ENCODE data around the gene IFITM1. TPM values are rescaled to one million over a fixed set of nuclear protein-coding genes. Genes with fewer than 3 reads are reported as not detected.

IFITM1 gene
- total RNA-seq, 1 donor from 2014 or later: 526 TPM

DNA sequence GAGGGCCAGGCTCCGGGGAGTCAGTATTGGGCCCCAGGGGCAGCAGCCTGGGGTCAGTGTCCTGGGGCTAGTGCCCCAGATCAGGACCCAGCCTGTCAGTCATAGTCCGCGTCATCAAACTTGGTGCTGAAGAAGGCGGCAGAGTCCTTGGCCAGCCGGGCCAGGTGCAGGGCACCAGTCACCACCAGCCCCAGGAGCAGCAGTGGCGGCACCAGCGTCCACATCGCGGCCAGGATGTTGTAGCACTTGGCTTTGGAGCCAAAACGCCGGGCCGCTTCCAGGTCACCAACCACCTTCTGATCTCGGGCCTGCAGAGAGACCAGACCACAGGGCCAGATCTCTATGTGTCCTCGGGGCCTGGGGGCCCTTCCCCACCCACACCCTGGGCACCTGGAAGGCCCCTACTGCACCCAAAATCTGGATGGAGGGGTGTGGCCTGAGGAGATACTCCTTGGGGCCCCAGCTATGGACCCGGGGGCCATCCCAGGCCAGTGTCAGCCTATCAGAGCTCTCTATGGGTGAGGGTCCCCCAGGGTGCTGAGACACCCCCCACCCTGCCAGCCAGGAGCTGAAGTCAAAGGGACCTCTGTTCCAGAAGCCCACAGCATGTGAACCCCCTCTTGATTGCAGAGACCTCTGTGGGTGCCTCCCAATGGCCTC is 15.3 kb upstream of the IFITM1 start:
- no peaks in the 10 kb centered on the region for H3K79me2 ChIP-seq (ENCODE audit: insufficient read depth, low read length)
- H3K4me1 ChIP-seq (ENCODE audit: insufficient read depth, low read length): no peaks in the 10 kb centered on the region
- H3K36me3 ChIP-seq (ENCODE audit: insufficient read depth, low read length): no peaks in the 10 kb centered on the region
- TF ChIP-seq, protein P1, sequence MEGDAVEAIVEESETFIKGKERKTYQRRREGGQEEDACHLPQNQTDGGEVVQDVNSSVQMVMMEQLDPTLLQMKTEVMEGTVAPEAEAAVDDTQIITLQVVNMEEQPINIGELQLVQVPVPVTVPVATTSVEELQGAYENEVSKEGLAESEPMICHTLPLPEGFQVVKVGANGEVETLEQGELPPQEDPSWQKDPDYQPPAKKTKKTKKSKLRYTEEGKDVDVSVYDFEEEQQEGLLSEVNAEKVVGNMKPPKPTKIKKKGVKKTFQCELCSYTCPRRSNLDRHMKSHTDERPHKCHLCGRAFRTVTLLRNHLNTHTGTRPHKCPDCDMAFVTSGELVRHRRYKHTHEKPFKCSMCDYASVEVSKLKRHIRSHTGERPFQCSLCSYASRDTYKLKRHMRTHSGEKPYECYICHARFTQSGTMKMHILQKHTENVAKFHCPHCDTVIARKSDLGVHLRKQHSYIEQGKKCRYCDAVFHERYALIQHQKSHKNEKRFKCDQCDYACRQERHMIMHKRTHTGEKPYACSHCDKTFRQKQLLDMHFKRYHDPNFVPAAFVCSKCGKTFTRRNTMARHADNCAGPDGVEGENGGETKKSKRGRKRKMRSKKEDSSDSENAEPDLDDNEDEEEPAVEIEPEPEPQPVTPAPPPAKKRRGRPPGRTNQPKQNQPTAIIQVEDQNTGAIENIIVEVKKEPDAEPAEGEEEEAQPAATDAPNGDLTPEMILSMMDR (IDR thresholded peaks at IDR 0.05; ENCODE audit: insufficient read depth, low read depth, low read length): no peak
- TF ChIP-seq EZH2 (IDR thresholded peaks at IDR 0.05; ENCODE audit: insufficient read depth, low read length): no peak
- H3K9ac ChIP-seq (ENCODE audit: low read length): no peak overlapping the region
- no peak for FAIRE-seq
- H3K27ac ChIP-seq (ENCODE audit: low read depth, low read length): no peak overlapping the region
- Mint-ChIP-seq H3K36me3 (ENCODE audit: low read depth, unreplicated experiment) (peaks cover 3% of the 10 kb centered on the region), H3K27me3 (ENCODE audit: low read depth, unreplicated experiment) (peaks cover 11% of the 10 kb centered on the region), H3K4me3 (ENCODE audit: unreplicated experiment) (no peak overlapping the region), H3K9me3 (ENCODE audit: unreplicated experiment) (peaks cover 2% of the 10 kb centered on the region), H3K4me1 (ENCODE audit: low read depth, unreplicated experiment) (peaks cover 3% of the 10 kb centered on the region), H3K27ac (ENCODE audit: unreplicated experiment) (no peak overlapping the region)
- no peak overlapping the region for H2AFZ ChIP-seq (ENCODE audit: low read depth, low read length)
- no peak overlapping the region for H3K4me2 ChIP-seq (ENCODE audit: low read length)
- DNase-seq (ENCODE audit: low read depth): no peak
- H3K9me3 ChIP-seq (ENCODE audit: insufficient read depth, low read depth, low read length): no peaks in the 10 kb centered on the region
- H4K20me1 ChIP-seq (ENCODE audit: insufficient read depth, low read length): no peaks in the 10 kb centered on the region
- H3K27me3 ChIP-seq (ENCODE audit: insufficient read depth, low read length): no peaks in the 10 kb centered on the region
- H3K4me3 ChIP-seq (ENCODE audit: insufficient read depth, low read depth, low read length): no peak overlapping the region

DNA sequence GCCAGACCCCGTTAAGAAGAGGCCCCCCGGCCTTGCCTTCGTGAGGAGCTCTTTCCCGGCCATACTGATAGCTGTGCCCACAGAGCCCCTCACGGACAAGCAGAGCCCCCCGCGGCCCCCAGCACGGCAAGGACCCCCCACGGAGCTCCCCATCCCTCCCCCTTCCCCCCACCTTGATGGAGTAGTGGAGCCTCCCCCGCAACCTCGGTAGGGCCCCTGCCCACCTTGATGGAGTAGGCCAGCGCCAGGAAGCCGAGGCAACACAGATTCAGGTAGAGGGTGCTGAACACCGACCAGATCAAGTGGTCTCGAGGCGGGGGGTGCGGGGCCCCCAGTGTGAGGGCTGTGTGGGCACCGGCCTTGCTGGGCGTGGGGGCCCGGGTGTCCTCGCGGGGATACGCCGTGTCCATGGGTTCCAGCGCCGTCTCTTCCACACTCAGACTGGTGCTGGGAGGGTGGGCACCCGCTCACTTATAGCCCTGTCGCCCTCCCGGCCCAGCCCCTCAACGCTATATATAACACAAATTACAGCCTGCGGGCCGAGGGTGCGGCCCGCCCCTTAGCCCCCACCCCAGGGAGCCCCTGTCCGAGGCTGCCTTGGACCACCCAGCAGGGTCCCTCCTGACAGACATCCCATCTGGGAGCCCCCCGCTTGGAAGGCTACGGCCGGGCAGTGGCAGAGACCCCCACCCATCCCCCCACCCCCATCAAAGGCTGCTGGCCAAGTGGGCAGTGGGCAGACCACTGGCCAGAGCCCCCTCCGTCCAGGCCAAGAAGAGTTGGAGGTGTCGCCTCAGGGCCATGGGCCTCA is 14.6 kb upstream of the IFITM1 start, which contains the start of gene IFITM5:
Gene IFITM5, minus strand, starts transcription at position 446 of the 811 bp plus-strand sequence. Its CDS starts 36 bp downstream, at position 410.
- DNase-seq (ENCODE audit: low read depth): no peak
- H3K4me3 Mint-ChIP-seq (ENCODE audit: unreplicated experiment): no peak within 1 kb of the TSS
- no peak for TF ChIP-seq EZH2 (IDR thresholded peaks at IDR 0.05; ENCODE audit: insufficient read depth, low read length)
- TF ChIP-seq, protein P1 (IDR thresholded peaks at IDR 0.05; ENCODE audit: insufficient read depth, low read depth, low read length): no peak
- no peaks in the 10 kb centered on the region for H3K27me3 ChIP-seq (ENCODE audit: insufficient read depth, low read length)
- peaks cover 11% of the 10 kb centered on the region for H3K27me3 Mint-ChIP-seq (ENCODE audit: low read depth, unreplicated experiment)
- no peaks in the 10 kb centered on the region for H3K9me3 ChIP-seq (ENCODE audit: insufficient read depth, low read depth, low read length)
- no peak within 1 kb of the TSS for H3K27ac ChIP-seq (ENCODE audit: low read depth, low read length)
- H3K4me3 ChIP-seq (ENCODE audit: insufficient read depth, low read depth, low read length): no peak within 1 kb of the TSS
- no peaks in the 10 kb centered on the region for H3K79me2 ChIP-seq (ENCODE audit: insufficient read depth, low read length)
- H3K36me3 ChIP-seq (ENCODE audit: insufficient read depth, low read length): no peaks in the 10 kb centered on the region
- H3K4me1 Mint-ChIP-seq (ENCODE audit: low read depth, unreplicated experiment): peaks cover 3% of the 10 kb centered on the region
- H4K20me1 ChIP-seq (ENCODE audit: insufficient read depth, low read length): no peaks in the 10 kb centered on the region
- H3K9me3 Mint-ChIP-seq (ENCODE audit: unreplicated experiment): peaks cover 2% of the 10 kb centered on the region
- no peak within 1 kb of the TSS for H3K9ac ChIP-seq (ENCODE audit: low read length)
- H3K4me1 ChIP-seq (ENCODE audit: insufficient read depth, low read length): no peaks in the 10 kb centered on the region
- no peak within 1 kb of the TSS for H3K4me2 ChIP-seq (ENCODE audit: low read length)
- H3K36me3 Mint-ChIP-seq (ENCODE audit: low read depth, unreplicated experiment): peaks cover 3% of the 10 kb centered on the region
- H2AFZ ChIP-seq (ENCODE audit: low read depth, low read length): no peak within 1 kb of the TSS
- FAIRE-seq: no peak
- H3K27ac Mint-ChIP-seq (ENCODE audit: unreplicated experiment): no peak within 1 kb of the TSS
